ENCODE data around the gene KCNAB1.

KCNAB1 gene

GRCh38 chr3:156133076-156133475 lies 12.7 kb downstream of the KCNAB1 start:
- no peak for TF ChIP-seq CTCF (IDR thresholded peaks at IDR 0.05)

DNA sequence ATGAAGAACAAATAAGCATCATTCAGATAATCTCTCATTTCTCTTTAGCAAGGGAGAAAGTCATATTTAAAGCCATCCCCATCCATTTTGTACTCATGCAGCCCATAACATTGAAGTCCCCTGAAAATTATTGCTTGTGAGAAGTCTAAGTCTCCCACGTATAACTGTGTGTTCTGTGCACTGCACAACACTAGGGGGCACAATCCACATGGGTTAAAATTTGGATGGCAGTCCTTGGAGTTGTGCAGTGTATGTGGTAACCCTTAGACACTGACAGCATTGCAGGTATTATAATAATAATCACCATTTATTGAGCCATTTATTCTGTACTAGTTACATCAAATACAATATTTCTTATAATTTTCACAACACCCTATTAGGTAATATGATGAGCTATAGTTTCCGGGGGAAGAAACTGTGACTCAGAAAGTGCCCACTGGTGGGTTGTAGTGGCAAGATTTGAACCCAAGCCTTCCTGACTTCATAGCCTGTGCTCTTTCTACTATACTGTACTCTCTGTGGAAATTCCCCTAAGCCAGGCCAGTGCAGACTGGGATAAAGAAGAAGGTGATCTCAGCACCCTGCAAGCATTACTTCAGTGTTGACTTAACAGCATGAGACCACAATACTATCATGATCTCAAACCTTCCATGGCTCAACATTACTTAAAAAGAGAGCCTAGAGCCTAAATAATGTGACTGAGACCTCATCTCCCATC lies 15.7 kb downstream of the KCNAB1 start:
- TF ChIP-seq CTCF (IDR thresholded peaks at IDR 0.05) = peak; percentile 32; the same call in 1 of the 2 replicates

- TF ChIP-seq CTCF (IDR thresholded peaks at IDR 0.05) = no peak
These were observed 19.7 kb downstream of the KCNAB1 start for GRCh38 chr3:156140001-156140595.

DNA sequence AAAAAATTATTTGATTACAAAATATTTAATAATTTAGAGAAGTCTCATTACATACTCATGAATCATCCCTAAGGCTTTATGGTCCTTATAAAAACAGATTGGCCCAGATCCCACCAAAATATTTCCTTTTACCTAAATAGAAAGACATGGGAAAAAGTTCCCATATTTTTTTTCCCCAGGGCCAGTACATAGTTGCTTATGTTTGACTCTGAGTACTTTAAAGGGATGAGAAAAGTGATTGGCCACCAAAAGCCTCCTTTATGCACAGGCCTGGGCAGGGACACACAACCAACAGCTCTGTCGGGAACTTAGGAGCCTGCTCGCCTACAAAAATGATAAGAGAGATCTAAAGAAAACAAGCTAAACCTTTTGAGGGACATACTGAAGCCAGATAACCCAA lies 22.3 kb downstream of the KCNAB1 start:
- no peak for TF ChIP-seq CTCF (IDR thresholded peaks at IDR 0.05)

GRCh38 chr3:156143136-156143535 lies 22.8 kb downstream of the KCNAB1 start:
- no peak for TF ChIP-seq CTCF (IDR thresholded peaks at IDR 0.05)

DNA sequence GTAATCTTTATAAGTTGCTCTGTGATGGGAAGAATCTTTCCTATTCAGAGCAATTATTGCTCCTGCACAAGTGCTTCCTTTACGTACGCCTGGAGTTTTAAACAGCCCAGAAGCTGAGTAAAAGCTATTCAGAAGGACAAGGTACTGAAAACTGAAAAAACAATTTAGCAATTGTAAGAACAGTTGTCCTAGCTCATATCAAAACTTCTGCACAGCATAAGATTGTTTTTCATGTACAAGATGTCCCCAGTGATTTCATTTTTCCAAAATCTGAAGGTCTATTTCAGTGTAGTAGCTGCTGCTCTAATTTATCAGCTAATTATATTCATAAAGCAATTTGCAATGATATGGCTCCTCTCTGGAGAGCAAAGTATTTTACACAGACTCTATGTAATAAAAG lies 23.7 kb downstream of the KCNAB1 start:
- no peak for TF ChIP-seq CTCF (IDR thresholded peaks at IDR 0.05)

DNA sequence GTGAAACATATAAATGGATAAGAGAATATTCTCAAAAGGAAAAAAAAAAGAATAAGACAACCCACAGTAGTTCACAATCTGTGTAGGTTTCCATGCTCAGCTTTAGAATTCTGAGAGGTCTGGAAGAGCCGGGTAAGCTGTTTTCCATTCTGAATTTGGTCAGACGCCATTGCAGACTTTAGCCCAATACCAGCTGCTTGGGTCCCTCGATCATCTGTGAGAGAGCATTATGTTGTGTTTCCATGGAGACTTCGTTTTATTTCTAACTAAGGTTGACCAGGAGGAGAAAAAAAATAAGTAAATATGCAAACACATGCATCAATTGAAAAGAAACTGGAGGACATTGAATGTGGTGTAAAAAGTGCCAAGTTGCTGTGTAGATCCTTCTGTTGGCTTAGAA lies 25.5 kb downstream of the KCNAB1 start:
- no peak for TF ChIP-seq CTCF (IDR thresholded peaks at IDR 0.05)
